Endodermal cell (in vitro differentiated cells): ENCODE data around the gene GEMIN4. TPM values are rescaled to one million over a fixed set of nuclear protein-coding genes. Genes with fewer than 3 reads are reported as not detected.
"Not testable (repeated sequence)": the region's sequence is repeated elsewhere in the genome, so short reads cannot be mapped to it uniquely, and the experiment has no call there.

Experiments used
- DNase-seq: peaks from one replicate; pipeline ENCODE4 v3.0.0-alpha.2; 2017
- H3K27ac ChIP-seq: 2 replicates; pipeline ENCODE4 v1.5.1; 2013; ENCODE audit warnings: mild to moderate bottlenecking, low read depth, low read length, moderate library complexity
- H3K27me3 ChIP-seq: 2 replicates; pipeline ENCODE4 v1.6.1; 2013; ENCODE audit warnings: mild to moderate bottlenecking, low read length, moderate library complexity; ENCODE audit not compliant: insufficient read depth, control insufficient read depth, poor library complexity, severe bottlenecking
- H3K36me3 ChIP-seq: 2 replicates; pipeline ENCODE4 v1.7.0; 2013; ENCODE audit warnings: mild to moderate bottlenecking, low read length, moderate library complexity; ENCODE audit not compliant: control insufficient read depth, insufficient read depth
- H3K4me1 ChIP-seq: one replicate; pipeline ENCODE4 v1.7.0; 2013; ENCODE audit warnings: low read length; ENCODE audit not compliant: control insufficient read depth, insufficient read depth
- H3K4me3 ChIP-seq: 2 replicates; pipeline ENCODE4 v1.5.1; 2013; ENCODE audit warnings: mild to moderate bottlenecking, low read length, moderate library complexity
- H3K9ac ChIP-seq: 2 replicates; pipeline ENCODE4 v1.6.1; 2013; ENCODE audit warnings: mild to moderate bottlenecking, low read length, moderate library complexity; ENCODE audit not compliant: poor library complexity, severe bottlenecking; ENCODE audit errors: extremely low read depth
- H3K9me3 ChIP-seq: 2 replicates; pipeline ENCODE4 v1.6.1; 2013; ENCODE audit warnings: mild to moderate bottlenecking, low read length, moderate library complexity; ENCODE audit not compliant: control insufficient read depth
- H3K27ac Mint-ChIP-seq: 2 replicates; pipeline ENCODE4 v1.8.0; 2020; ENCODE audit warnings: mixed read lengths
- H3K27me3 Mint-ChIP-seq: 2 replicates; pipeline ENCODE4 v1.8.0; 2021; ENCODE audit warnings: mild to moderate bottlenecking, mixed read lengths; ENCODE audit not compliant: insufficient read depth
- H3K36me3 Mint-ChIP-seq: 2 replicates; pipeline ENCODE4 v1.8.0; 2020; ENCODE audit warnings: low read depth, mixed read lengths
- H3K4me1 Mint-ChIP-seq: 2 replicates; pipeline ENCODE4 v1.8.0; 2020; ENCODE audit warnings: mixed read lengths
- H3K4me3 Mint-ChIP-seq: 2 replicates; pipeline ENCODE4 v1.8.0; 2020; ENCODE audit warnings: mild to moderate bottlenecking, moderate library complexity, mixed read lengths
- H3K9me3 Mint-ChIP-seq: 2 replicates; pipeline ENCODE4 v1.8.0; 2020; ENCODE audit warnings: mild to moderate bottlenecking, mixed read lengths
- WGBS, 2 experiments: methylation state at CpG; one replicate each; pipeline versions ENCODE4 v1.1.5 to v1.1.7; 2013; ENCODE audit warnings: missing lambda C conversion rate in 2 of 2, mixed read lengths in 1 of 2; ENCODE audit not compliant: insufficient coverage in 1 of 2, insufficient read length in 1 of 2; 5-methylcytosine and 5-hydroxymethylcytosine counted together
- total RNA-seq, 2 donors: library from RNA; stranded (reverse); fragmentation: NEBNext Ultra II Directional in 1 of 2; extraction: Animal tissue kit (Norgen Biotek cat#: 25700) in 1 of 2; gene quantifications; 2 replicates in 1 of 2; 3 replicates in 1 of 2; pipeline ENCODE4 v1.2.1, GENCODE V29; 2021
- TF ChIP-seq, protein P1 (sequence below): fragments of 200-600 bp; sonication (generic); conservative IDR thresholded peaks from 2 replicates; pipeline ENCODE4 v1.5.0; 2021; ENCODE audit warnings: antibody characterized with exemption, mild to moderate bottlenecking

Gene GEMIN4
- total RNA-seq, 2 donors from 2014 or later, result 30.3 to 36.2 TPM

DNA sequence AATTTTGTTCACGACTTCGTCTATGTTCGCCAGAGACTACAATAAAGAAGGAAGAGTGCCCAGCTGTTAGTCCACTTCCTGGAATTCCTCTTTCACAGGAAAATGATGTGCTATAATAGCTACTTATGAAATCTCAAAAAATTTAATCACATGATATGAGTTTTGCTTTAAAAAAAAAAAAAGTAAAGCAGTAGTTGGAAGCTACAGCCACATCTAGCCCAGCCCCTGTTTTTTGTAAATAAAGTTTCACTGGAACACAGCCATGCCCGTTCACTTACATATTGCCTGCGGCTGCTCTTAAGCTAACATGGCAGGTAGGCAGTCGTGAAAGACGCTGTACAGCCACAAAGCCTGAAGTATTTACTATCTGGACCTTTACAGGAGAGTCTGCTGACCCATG lies 52.7 kb downstream of the GEMIN4 start:
- H3K36me3 ChIP-seq, result peaks cover 39% of the 10 kb centered on the region
- no peak overlapping the region for H3K4me3 ChIP-seq
- TF ChIP-seq, protein P1, sequence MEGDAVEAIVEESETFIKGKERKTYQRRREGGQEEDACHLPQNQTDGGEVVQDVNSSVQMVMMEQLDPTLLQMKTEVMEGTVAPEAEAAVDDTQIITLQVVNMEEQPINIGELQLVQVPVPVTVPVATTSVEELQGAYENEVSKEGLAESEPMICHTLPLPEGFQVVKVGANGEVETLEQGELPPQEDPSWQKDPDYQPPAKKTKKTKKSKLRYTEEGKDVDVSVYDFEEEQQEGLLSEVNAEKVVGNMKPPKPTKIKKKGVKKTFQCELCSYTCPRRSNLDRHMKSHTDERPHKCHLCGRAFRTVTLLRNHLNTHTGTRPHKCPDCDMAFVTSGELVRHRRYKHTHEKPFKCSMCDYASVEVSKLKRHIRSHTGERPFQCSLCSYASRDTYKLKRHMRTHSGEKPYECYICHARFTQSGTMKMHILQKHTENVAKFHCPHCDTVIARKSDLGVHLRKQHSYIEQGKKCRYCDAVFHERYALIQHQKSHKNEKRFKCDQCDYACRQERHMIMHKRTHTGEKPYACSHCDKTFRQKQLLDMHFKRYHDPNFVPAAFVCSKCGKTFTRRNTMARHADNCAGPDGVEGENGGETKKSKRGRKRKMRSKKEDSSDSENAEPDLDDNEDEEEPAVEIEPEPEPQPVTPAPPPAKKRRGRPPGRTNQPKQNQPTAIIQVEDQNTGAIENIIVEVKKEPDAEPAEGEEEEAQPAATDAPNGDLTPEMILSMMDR, result no peak
- H3K4me1 ChIP-seq, result no peaks in the 10 kb centered on the region
- H3K4me3 Mint-ChIP-seq, result no peak overlapping the region
- no peak for DNase-seq
- no peaks in the 10 kb centered on the region for H3K4me1 Mint-ChIP-seq
- H3K9ac ChIP-seq, result no peak overlapping the region
- no peaks in the 10 kb centered on the region for H3K9me3 ChIP-seq
- H3K27ac Mint-ChIP-seq, result no peak overlapping the region
- H3K36me3 Mint-ChIP-seq, result peaks cover 39% of the 10 kb centered on the region
- H3K27ac ChIP-seq, result no peak overlapping the region
- WGBS, 2 experiments, result 96 to 99% methylated on average over 7 of the region's 7 CpGs
- no peaks in the 10 kb centered on the region for H3K9me3 Mint-ChIP-seq
- H3K27me3 Mint-ChIP-seq, result no peaks in the 10 kb centered on the region
- H3K27me3 ChIP-seq, result no peaks in the 10 kb centered on the region

DNA sequence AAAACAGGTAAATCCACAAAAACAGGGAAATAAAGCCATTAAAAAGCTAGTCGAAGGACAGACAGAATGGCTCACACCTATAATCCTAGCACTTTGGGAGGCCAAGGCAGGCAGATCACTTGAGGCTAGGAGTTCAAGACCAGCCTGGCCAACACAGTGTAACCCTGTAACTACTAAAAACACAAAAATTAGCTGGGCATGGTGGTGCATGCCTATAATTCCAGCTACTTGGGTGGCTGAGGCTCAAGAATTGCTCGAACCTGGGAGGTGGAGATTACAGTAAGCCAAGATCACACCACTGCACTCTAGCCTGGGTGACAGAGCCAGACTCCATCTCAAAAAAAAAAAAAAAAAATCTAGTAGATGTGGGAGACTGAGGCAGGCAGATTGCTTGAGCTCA lies 54.0 kb downstream of the GEMIN4 start:
- peaks cover 48% of the 10 kb centered on the region for H3K36me3 ChIP-seq
- not testable (repeated sequence) for H3K4me1 ChIP-seq, H3K4me1 Mint-ChIP-seq, DNase-seq, H3K4me3 Mint-ChIP-seq, H3K4me3 ChIP-seq, H3K9ac ChIP-seq, H3K9me3 ChIP-seq, H3K27ac Mint-ChIP-seq, H3K9me3 Mint-ChIP-seq, H3K27me3 ChIP-seq, H3K27ac ChIP-seq, H3K27me3 Mint-ChIP-seq
- 92 to 94% methylated on average over 2 of the region's 2 CpGs for WGBS, 2 experiments
- H3K36me3 Mint-ChIP-seq, result peaks cover 42% of the 10 kb centered on the region

DNA sequence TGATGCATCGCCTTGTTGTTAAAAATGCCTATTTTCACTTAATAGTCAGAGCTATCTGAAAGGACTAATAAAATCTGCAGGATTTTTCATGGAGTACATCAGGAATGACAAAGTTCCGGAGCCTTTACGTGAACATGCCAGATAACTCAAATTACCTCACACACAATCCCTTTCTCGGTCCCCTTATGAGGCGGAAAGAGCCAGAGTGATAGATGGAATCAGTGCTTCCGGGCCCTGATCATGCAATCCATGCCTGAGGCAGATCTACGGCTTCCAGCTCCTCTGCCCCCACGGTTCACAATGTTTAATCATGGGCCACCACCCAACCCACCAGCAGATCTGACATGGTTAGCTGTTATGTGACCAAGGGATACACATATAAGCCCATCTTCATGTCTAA lies 54.4 kb downstream of the GEMIN4 start:
- H3K4me3 ChIP-seq, result no peak overlapping the region
- Mint-ChIP-seq H3K36me3 (peaks cover 41% of the 10 kb centered on the region), H3K27ac (no peak overlapping the region), H3K9me3 (no peaks in the 10 kb centered on the region), H3K4me1 (no peaks in the 10 kb centered on the region), H3K27me3 (no peaks in the 10 kb centered on the region), H3K4me3 (no peak overlapping the region)
- H3K9me3 ChIP-seq, result no peaks in the 10 kb centered on the region
- WGBS, 2 experiments, result 97 to 100% methylated on average over 3 to 8 of the region's 8 CpGs
- H3K27me3 ChIP-seq, result no peaks in the 10 kb centered on the region
- H3K4me1 ChIP-seq, result no peaks in the 10 kb centered on the region
- peaks cover 50% of the 10 kb centered on the region for H3K36me3 ChIP-seq
- no peak for DNase-seq
- H3K9ac ChIP-seq, result no peak overlapping the region
- H3K27ac ChIP-seq, result no peak overlapping the region
- TF ChIP-seq, protein P1, result no peak

DNA sequence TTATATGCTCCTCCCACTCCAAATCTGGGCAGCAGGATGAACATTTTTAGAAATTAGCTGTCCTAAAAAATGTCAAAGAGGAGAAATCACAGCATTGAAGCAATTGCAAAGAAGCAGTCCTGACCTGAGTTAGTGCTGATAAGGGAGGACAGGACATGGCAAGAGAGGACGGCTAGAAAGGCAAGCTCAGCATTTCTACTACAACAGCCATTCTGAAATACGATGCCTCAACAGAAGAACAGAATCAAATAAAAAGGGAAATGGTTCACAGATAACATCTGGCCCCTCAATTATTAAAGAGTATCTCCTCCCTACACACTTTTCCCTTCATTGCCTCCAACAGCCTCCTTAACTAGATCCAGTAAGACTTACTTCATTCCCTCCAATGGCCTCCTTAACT lies 55.7 kb downstream of the GEMIN4 start:
- 94 to 95% methylated on average over 2 of the region's 2 CpGs for WGBS, 2 experiments
- no peak overlapping the region for H3K4me3 Mint-ChIP-seq

More for the DNA sequence above, 55.7 kb downstream of the GEMIN4 start:
- Histone ChIP-seq H3K36me3 (peaks cover 58% of the 10 kb centered on the region), H3K9ac (no peak overlapping the region), H3K9me3 (no peaks in the 10 kb centered on the region), H3K4me1 (no peaks in the 10 kb centered on the region), H3K4me3 (no peak overlapping the region), H3K27me3 (no peaks in the 10 kb centered on the region), H3K27ac (no peak overlapping the region)
- no peaks in the 10 kb centered on the region for H3K9me3 Mint-ChIP-seq
- peaks cover 37% of the 10 kb centered on the region for H3K36me3 Mint-ChIP-seq
- H3K27ac Mint-ChIP-seq, result no peak overlapping the region
- no peak for DNase-seq
- H3K27me3 Mint-ChIP-seq, result no peaks in the 10 kb centered on the region
- TF ChIP-seq, protein P1, result no peak
- H3K4me1 Mint-ChIP-seq, result no peaks in the 10 kb centered on the region
